WTC11 (cell line): ENCODE results near the gene WSCD1. TPM values are rescaled to one million over a fixed set of nuclear protein-coding genes. Genes with fewer than 3 reads are reported as not detected.

Experiments used
- ATAC-seq: fragments of 200-7000 bp; cut with Tn5 transposase; 2 replicates; pipeline ENCODE4 v1.10.0; 2021; ENCODE audit warnings: mild to moderate bottlenecking, moderate library complexity
- CTCF ChIA-PET: fragments of 300-600 bp; sonication (Branson Sonifier 250); formaldehyde crosslinking; loops from one replicate; lab custom pipeline; 2021; ENCODE audit warnings: antibody characterized with exemption; lab: Charles Lee
- POLR2A ChIA-PET: fragments of 350-600 bp; sonication (Branson Sonifier 250); formaldehyde crosslinking; loops from one replicate; lab custom pipeline; 2021; ENCODE audit warnings: antibody characterized with exemption; lab: Charles Lee
- DNase-seq: peaks from one replicate; pipeline ENCODE4 v3.0.0; 2021; ENCODE audit warnings: low spot score
- H3K27ac Mint-ChIP-seq: 2 replicates; pipeline ENCODE4 v1.8.0; 2021; ENCODE audit warnings: mixed read lengths
- H3K27me3 Mint-ChIP-seq: 2 replicates; pipeline ENCODE4 v1.8.0; 2021; ENCODE audit warnings: low read depth, mild to moderate bottlenecking, moderate library complexity, mixed read lengths
- H3K36me3 Mint-ChIP-seq: 2 replicates; pipeline ENCODE4 v1.8.0; 2021; ENCODE audit warnings: mixed read lengths
- H3K4me1 Mint-ChIP-seq: 2 replicates; pipeline ENCODE4 v1.8.0; 2022; ENCODE audit warnings: mixed read lengths
- H3K4me3 Mint-ChIP-seq: 2 replicates; pipeline ENCODE4 v1.8.0; 2021; ENCODE audit warnings: mild to moderate bottlenecking, moderate library complexity, mixed read lengths
- H3K9me3 Mint-ChIP-seq: 2 replicates; pipeline ENCODE4 v1.8.0; 2021; ENCODE audit warnings: mixed read lengths
- CREM ChIP-seq: sonication (generic); formaldehyde crosslinking; IDR thresholded peaks from 2 replicates; pipeline ENCODE4 v1.8.1; 2022; ENCODE audit warnings: mild to moderate bottlenecking, missing genetic modification reagents, moderate library complexity
- E2F1 ChIP-seq: sonication (generic); formaldehyde crosslinking; IDR thresholded peaks from 2 replicates; pipeline ENCODE4 v1.8.0; 2022; ENCODE audit warnings: mild to moderate bottlenecking, missing genetic modification reagents
- ETV6 ChIP-seq: sonication (generic); formaldehyde crosslinking; IDR thresholded peaks from 2 replicates; pipeline ENCODE4 v1.8.1; 2022; ENCODE audit warnings: mild to moderate bottlenecking, missing genetic modification reagents
- JUN ChIP-seq: sonication (generic); formaldehyde crosslinking; IDR thresholded peaks from 2 replicates; pipeline ENCODE4 v1.8.0; 2023; ENCODE audit warnings: mild to moderate bottlenecking, missing genetic modification reagents
- NR1H2 ChIP-seq: sonication (generic); formaldehyde crosslinking; IDR thresholded peaks from 2 replicates; pipeline ENCODE4 v1.9.0; 2021; ENCODE audit warnings: mild to moderate bottlenecking, moderate library complexity, missing genetic modification reagents
- RELA ChIP-seq: sonication (generic); formaldehyde crosslinking; IDR thresholded peaks from 2 replicates; pipeline ENCODE4 v1.8.1; 2022; ENCODE audit warnings: missing genetic modification reagents, mild to moderate bottlenecking, borderline replicate concordance
- RORB ChIP-seq: fragments of 250-450 bp; sonication (Bioruptor Pico); IDR thresholded peaks from 2 replicates; pipeline ENCODE4 v1.9.0; 2021; ENCODE audit warnings: mild to moderate bottlenecking
- SP1 ChIP-seq: sonication (generic); formaldehyde crosslinking; conservative IDR thresholded peaks from 2 replicates; pipeline ENCODE4 v1.8.1; 2022; ENCODE audit warnings: missing genetic modification reagents
- STAT6 ChIP-seq: sonication (generic); formaldehyde crosslinking; conservative IDR thresholded peaks from 2 replicates; pipeline ENCODE4 v1.8.1; 2023; ENCODE audit warnings: mild to moderate bottlenecking, low read depth, missing genetic modification reagents, moderate library complexity
- USF1 ChIP-seq: sonication (generic); formaldehyde crosslinking; IDR thresholded peaks from 2 replicates; pipeline ENCODE4 v1.8.0; 2022; ENCODE audit warnings: mild to moderate bottlenecking, missing genetic modification reagents
- ZNF138 ChIP-seq: sonication (generic); formaldehyde crosslinking; conservative IDR thresholded peaks from 2 replicates; pipeline ENCODE4 v1.8.1; 2022; ENCODE audit warnings: mild to moderate bottlenecking, moderate library complexity, missing genetic modification reagents
- ZNF232 ChIP-seq: sonication (generic); formaldehyde crosslinking; IDR thresholded peaks from 2 replicates; pipeline ENCODE4 v1.8.0; 2022; ENCODE audit warnings: mild to moderate bottlenecking, missing genetic modification reagents
- ZNF671 ChIP-seq: fragments of 250-450 bp; sonication (Bioruptor Pico); IDR thresholded peaks from 2 replicates; pipeline ENCODE4 v1.8.0; 2021; ENCODE audit warnings: mild to moderate bottlenecking
- total RNA-seq: library from RNA; stranded (reverse); gene quantifications from 3 replicates; pipeline ENCODE4 v1.2.3, GENCODE V29; 2021
- TF ChIP-seq, protein P1 (sequence below): fragments of 250-450 bp; sonication (Bioruptor Pico); IDR thresholded peaks from 2 replicates; pipeline ENCODE4 v2.1.2; 2022; ENCODE audit warnings: mild to moderate bottlenecking, moderate library complexity
- TF ChIP-seq, protein P2 (sequence below): sonication (generic); formaldehyde crosslinking; IDR thresholded peaks from 2 replicates; pipeline ENCODE4 v1.8.1; 2023; ENCODE audit warnings: mild to moderate bottlenecking, missing genetic modification reagents, borderline replicate concordance

Gene WSCD1
- total RNA-seq, 1 experiment from 2014 or later = 57.5 TPM

DNA sequence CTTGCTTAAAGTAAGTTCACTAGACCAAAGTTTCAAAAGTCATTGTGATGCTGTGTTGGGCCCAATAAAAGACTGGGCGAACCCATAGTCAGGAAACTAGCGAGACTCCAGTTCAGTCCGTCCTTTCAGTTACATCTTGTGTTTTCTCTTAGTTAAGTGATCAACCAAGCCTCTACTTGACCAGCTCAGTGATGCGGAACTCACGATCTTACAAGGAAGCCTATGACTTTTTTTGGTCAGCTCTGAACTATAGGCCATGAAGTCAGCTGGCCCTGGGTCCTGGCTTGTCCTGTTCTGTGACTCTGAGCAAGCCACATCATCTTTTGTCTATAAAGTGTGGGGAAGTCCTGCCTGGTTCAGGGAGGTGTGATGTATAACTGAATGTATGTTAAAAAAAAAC lies 21.7 kb upstream of the WSCD1 start:
- Mint-ChIP-seq H3K4me3 (no peak overlapping the region), H3K27me3 (no peaks in the 10 kb centered on the region; the same call in 1 of the 2 replicates), H3K27ac (no peak overlapping the region), H3K4me1 (no peaks in the 10 kb centered on the region), H3K36me3 (no peaks in the 10 kb centered on the region), H3K9me3 (no peaks in the 10 kb centered on the region)
- TF ChIP-seq USF1 (CRISPR knock-in tag) (no peak), RELA (CRISPR knock-in tag) (no peak)
- ATAC-seq (no peak), DNase-seq (no peak)
- ChIA-PET POLR2A (no interaction called here), CTCF (no interaction called here)

DNA sequence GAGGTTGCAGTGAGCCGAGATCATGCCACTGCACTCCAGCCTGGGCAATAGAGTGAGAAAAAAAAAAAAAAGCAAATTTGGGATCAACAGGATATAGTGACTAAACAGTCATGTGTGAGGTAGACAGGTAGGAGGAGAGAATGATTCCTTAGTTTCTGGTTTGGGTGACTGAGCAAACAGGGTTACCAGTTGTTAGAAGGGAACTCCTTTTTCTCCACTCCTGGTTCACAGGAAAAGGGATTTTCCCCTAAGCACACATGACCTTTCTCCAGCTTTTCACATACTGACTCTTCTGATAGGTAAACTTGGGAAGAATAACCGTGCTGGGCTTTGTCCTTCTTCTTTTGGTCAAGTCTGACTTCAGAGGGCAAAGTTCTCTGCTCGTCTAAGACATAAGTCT lies 17.3 kb upstream of the WSCD1 start:
- CTCF ChIA-PET = no interaction called here
- POLR2A ChIA-PET = no interaction called here
- no peak for ATAC-seq
- no peak for DNase-seq
- Mint-ChIP-seq H3K4me1 (peaks cover 22% of the 10 kb centered on the region), H3K27me3 (no peaks in the 10 kb centered on the region; the same call in none of the 2 replicates), H3K9me3 (no peaks in the 10 kb centered on the region), H3K4me3 (no peak overlapping the region), H3K27ac (no peak overlapping the region), H3K36me3 (no peaks in the 10 kb centered on the region)
- TF ChIP-seq CREM (CRISPR knock-in tag) (no peak), RORB (CRISPR knock-in tag) (no peak), E2F1 (CRISPR knock-in tag) (no peak), ZNF671 (CRISPR knock-in tag) (no peak), ZNF138 (CRISPR knock-in tag) (no peak), STAT6 (no peak), NR1H2 (CRISPR knock-in tag) (no peak), ZNF232 (CRISPR knock-in tag) (no peak), JUN (CRISPR knock-in tag) (no peak), SP1 (CRISPR knock-in tag) (no peak), ETV6 (CRISPR knock-in tag) (no peak)
- TF ChIP-seq, protein P1, sequence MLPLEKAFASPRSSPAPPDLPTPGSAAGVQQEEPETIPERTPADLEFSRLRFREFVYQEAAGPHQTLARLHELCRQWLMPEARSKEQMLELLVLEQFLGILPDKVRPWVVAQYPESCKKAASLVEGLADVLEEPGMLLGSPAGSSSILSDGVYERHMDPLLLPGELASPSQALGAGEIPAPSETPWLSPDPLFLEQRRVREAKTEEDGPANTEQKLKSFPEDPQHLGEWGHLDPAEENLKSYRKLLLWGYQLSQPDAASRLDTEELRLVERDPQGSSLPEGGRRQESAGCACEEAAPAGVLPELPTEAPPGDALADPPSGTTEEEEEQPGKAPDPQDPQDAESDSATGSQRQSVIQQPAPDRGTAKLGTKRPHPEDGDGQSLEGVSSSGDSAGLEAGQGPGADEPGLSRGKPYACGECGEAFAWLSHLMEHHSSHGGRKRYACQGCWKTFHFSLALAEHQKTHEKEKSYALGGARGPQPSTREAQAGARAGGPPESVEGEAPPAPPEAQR (CRISPR knock-in tag) = no peak
- TF ChIP-seq, protein P2, sequence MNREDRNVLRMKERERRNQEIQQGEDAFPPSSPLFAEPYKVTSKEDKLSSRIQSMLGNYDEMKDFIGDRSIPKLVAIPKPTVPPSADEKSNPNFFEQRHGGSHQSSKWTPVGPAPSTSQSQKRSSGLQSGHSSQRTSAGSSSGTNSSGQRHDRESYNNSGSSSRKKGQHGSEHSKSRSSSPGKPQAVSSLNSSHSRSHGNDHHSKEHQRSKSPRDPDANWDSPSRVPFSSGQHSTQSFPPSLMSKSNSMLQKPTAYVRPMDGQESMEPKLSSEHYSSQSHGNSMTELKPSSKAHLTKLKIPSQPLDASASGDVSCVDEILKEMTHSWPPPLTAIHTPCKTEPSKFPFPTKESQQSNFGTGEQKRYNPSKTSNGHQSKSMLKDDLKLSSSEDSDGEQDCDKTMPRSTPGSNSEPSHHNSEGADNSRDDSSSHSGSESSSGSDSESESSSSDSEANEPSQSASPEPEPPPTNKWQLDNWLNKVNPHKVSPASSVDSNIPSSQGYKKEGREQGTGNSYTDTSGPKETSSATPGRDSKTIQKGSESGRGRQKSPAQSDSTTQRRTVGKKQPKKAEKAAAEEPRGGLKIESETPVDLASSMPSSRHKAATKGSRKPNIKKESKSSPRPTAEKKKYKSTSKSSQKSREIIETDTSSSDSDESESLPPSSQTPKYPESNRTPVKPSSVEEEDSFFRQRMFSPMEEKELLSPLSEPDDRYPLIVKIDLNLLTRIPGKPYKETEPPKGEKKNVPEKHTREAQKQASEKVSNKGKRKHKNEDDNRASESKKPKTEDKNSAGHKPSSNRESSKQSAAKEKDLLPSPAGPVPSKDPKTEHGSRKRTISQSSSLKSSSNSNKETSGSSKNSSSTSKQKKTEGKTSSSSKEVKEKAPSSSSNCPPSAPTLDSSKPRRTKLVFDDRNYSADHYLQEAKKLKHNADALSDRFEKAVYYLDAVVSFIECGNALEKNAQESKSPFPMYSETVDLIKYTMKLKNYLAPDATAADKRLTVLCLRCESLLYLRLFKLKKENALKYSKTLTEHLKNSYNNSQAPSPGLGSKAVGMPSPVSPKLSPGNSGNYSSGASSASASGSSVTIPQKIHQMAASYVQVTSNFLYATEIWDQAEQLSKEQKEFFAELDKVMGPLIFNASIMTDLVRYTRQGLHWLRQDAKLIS (CRISPR knock-in tag) = no peak
